H1 (cell line): ENCODE results near the gene SNAP47.

Experiments used
- EGR1 ChIP-seq: IDR thresholded peaks from 2 replicates; pipeline ENCODE4 v1.6.1; 2011; ENCODE audit warnings: low read depth, low read length, borderline replicate concordance
- POLR2A ChIP-seq, 2 experiments: IDR thresholded peaks; 1 replicate in 1 of 2; 2 replicates in 1 of 2; pipeline ENCODE4 v1.6.1; 2011; ENCODE audit warnings: low read depth in 2 of 2, low read length in 2 of 2, mild to moderate bottlenecking in 2 of 2; ENCODE audit errors: control extremely low read depth in 1 of 2
- YY1 ChIP-seq: IDR thresholded peaks from 2 replicates; pipeline ENCODE4 v1.6.1; 2011; ENCODE audit warnings: low read depth, mild to moderate bottlenecking, low read length
- TF ChIP-seq, protein P1 (sequence below), 3 experiments: IDR thresholded peaks; 1 replicate in 2 of 3; 2 replicates in 1 of 3; pipeline versions ENCODE4 v1.5.1 to v1.6.1; 2011; ENCODE audit warnings: low read length in 3 of 3, mild to moderate bottlenecking in 3 of 3, inconsistent platforms in 2 of 3, low read depth in 1 of 3, moderate library complexity in 1 of 3; ENCODE audit not compliant: insufficient read depth in 1 of 3; ENCODE audit errors: control extremely low read depth in 1 of 3

DNA sequence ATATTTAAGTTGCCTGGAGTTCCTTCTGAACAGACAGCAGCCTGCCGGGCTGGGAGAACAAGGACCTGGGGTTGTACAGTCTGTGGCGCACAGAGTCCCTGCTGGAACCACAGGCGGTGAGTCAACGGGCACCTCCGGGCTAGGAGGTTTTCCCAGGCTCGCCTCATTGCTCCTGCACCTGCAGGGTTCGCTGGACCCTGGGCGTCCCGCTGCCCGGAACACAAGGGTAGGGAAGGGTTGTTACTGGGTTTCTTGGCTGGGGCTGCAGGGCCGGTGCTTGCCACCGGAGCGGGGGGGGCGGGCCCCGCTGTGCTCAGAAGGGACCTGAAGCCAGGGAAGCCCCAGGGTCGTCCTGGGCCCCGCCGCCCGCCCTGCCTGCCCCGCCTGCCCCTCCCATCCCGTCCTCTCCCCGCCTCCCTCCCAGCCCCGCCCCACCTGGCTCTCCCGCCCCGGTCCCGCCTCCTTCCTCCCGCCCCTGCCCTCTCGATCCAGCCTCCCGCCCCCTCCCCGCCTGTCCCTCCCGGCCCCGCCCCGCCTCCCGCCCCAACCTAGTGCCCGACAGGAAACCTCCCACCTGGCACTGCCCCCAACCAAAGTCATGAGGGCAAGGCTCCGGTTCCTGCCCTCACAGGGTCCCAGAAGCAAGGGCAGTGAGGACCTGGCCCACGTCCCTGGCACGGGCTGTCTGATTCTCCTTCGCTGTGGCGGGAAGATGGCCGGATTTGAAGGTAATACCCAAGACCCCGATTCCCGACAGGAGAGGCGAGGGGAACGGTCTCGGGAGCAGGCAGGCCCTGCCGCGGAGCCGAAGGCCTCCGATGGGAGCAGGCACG is 7.0 kb upstream of the SNAP47 start:
- no peak; a peak in 1 of 3 replicates for TF ChIP-seq POLR2A (IDR thresholded peaks at IDR 0.05; ENCODE audit: control extremely low read depth in 1 of 2, low read depth in 2 of 2, low read length in 2 of 2)
- TF ChIP-seq EGR1 = no peak
- TF ChIP-seq, protein P1, sequence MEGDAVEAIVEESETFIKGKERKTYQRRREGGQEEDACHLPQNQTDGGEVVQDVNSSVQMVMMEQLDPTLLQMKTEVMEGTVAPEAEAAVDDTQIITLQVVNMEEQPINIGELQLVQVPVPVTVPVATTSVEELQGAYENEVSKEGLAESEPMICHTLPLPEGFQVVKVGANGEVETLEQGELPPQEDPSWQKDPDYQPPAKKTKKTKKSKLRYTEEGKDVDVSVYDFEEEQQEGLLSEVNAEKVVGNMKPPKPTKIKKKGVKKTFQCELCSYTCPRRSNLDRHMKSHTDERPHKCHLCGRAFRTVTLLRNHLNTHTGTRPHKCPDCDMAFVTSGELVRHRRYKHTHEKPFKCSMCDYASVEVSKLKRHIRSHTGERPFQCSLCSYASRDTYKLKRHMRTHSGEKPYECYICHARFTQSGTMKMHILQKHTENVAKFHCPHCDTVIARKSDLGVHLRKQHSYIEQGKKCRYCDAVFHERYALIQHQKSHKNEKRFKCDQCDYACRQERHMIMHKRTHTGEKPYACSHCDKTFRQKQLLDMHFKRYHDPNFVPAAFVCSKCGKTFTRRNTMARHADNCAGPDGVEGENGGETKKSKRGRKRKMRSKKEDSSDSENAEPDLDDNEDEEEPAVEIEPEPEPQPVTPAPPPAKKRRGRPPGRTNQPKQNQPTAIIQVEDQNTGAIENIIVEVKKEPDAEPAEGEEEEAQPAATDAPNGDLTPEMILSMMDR (IDR thresholded peaks at IDR 0.05; ENCODE audit: control extremely low read depth in 1 of 3, insufficient read depth in 1 of 3, low read depth in 1 of 3, low read length in 3 of 3) = no peak
- TF ChIP-seq YY1 = no peak
